Activated CD4-positive, CD25-positive, alpha-beta regulatory T cell treated with anti-CD3 and anti-CD28 coated beads, Interleukin-2, amount 50 U/mL, for 24 hours (primary cell): Measurements from ENCODE around the gene ZNF765.
"Not testable (repeated sequence)": the region's sequence is repeated elsewhere in the genome, so short reads cannot be mapped to it uniquely, and the experiment has no call there.

ENCODE experiments used
- ATAC-seq, 2 donors: fragments of 150-1000 bp; cut with Tn5 transposase; one replicate each; pipeline ENCODE4 v1.10.0; 2021; ENCODE audit warnings: mild to moderate bottlenecking in 1 of 2, moderate library complexity in 1 of 2

The ZNF765 gene

DNA sequence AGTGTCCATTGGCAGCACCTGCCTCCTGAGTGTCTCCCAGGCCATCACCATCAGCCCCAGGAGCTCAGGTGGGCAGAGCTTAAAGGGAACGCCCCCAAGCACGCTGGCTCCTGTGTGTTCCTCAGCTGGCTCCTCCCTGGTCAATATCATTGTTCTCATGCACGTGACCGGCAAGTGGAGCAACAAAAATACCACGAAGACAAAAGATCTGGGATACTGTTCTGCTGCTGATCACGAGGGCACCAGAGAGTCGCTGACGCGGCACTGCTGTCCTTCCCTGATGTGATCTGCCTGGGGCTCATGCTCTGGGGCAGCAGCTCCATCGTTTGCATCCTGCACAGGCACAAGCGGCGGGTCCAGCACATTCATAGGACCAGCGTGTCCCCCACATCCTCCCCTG lies 28.1 kb downstream of the ZNF765 start:
- ATAC-seq, result not testable (repeated sequence)

DNA sequence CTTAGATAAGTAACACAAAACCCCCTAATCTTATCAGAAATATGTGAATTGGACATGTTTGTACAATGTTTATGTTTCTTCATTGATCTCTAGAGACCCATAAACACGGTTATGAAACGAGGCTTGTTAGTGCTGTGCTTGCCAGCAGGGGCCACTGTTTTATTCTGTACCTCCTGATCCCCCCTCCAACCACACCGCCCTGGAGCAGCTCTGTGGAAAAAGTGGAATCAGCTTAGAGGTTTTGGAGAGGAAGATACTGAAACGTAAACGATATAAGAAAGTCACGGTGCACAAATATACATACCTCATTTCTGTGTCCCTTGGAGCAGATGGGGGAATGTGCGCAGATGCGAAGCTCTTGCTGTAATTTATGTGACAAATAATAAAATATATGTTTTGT lies 28.7 kb downstream of the ZNF765 start:
- not testable (repeated sequence) for ATAC-seq

DNA sequence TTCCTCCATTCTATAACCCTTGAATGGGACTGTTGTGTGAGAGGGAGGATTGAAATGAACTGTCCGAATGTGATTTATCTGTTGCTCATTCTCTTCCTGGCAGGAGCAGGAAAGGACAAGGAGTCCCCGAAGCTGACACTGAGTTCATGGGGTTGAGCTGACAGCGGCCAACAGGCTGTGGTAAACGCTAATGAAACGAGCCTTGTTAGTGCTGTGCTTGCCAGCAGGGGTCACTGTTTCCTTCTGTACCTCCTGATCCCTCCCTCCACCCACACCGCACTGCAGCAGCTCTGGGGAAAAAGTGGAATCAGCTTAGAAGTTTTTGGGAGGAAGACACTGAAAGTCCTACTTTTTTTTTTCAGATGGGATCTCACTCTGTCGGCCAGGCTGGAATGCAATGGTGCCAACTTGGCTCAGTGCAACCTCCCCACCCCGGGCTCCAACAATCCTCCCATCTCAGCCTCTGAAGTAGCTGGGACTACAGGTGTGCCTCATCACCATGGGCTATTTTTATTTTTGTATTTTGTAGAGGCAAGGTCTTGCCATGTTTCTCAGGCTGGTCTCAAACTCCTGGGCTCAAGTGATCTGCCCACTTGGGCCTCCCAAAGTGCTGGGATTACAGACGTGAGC lies 30.1 kb downstream of the ZNF765 start:
- ATAC-seq, result peak; percentile 71 to 78

DNA sequence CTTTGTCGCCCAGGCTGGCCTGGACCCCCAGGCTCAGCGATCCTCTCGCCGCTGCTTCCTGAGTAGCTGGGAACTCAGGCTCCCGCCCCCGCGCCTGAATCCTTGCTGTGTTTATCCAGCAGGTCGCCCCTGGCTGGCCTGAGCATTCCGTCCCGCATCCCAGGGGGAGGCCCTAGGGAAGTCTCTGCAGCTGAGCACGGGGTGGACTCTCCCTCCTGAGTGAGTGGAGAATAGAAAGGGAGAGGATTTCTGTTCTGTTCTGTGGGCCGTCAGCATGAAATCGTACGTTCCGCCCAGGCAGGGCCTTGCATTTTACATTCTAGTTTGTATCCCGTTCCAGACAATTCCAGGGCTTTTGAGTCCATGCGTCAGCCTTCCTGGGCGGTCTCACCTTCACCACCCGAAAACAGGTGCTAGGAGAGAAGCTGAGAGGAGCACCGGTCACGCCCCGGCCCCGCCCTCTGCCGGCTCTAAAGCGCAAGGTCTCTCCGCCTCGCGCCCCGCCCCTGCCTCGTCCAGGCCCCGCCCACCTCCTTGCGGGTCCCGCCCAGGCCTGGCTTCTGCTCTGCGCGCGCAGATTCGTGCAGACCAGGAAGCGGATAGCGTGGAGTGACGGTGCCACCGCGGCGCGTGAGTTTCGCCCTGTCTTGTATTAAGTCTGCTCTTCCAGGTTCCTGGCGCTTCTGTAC lies 36.6 kb downstream of the ZNF765 start, which contains the start of gene ZNF761:
Gene ZNF761, plus strand, starts transcription at position 586 of the 689 bp plus-strand sequence. CDS start 15,285 bp downstream, outside the sequence.
- ATAC-seq, result peak; percentile 97 to 98

DNA sequence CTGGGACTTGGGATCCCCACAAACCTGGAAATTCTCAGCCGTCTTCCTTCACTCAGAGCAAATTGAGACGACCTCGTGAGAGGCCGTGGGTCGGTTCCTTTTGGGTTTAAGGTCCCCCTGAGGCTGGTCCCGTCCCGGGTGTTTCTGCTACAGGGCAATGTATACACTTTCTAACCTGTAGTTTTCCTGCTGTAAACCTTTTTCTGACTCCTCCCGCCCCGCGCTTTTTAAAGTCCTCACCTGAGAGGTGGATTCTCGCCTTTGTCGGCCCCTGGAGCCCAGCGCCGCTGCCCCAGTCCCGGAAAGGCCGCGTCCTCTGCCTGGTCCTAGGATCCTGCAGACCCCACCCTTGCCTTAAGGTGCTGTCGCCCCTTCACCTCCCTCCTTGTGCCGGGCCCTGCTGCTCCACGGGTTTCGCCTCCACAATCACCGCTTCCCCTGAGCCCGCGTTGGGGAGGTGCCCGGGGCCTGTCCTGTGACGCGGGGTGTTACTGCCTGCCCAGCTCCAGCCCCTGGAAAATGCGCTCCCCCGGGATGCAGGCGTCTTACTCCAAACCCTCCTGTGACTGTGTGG lies 37.2 kb downstream of the ZNF765 start:
- ATAC-seq, result peak; percentile 12 to 21

DNA sequence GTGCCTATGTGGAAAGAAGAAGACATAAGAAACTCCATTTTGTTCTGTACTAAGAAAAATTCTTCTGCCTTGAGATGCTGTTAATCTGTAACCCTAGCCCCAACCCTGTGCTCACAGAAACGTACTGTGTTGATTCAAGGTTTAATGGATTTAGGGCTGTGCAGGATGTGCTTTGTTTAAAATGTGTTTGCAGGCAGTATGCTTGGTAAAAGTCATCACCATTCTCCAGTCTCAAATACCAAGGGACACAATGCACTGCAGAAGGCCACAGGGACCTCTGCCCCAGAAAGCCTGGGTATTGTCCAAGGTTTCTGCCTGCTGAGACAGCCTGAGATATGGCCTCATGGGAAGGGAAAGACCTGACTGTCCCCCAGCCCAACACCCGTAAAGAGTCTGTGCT lies 48.9 kb downstream of the ZNF765 start:
- not testable (repeated sequence) for ATAC-seq

DNA sequence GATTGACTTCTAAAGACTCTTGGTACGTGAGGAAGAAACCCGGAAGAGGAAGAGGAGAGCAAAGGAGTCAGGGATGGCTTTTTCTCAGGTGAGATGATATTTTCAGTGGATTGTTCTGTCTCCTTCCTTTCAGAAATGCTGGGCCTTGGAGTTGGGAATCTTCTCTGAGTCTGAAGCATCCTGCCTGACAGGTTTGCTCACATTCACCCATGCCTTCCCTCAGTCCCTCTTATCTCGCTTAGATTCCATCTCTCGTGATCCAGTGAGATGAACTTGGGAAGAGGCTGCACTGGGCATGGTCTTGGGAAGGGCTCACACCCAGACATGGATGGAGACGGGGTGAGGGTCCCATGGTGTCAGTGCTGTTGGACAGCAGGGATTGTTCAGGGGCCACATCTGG lies 52.2 kb downstream of the ZNF765 start:
- not testable (repeated sequence) for ATAC-seq

DNA sequence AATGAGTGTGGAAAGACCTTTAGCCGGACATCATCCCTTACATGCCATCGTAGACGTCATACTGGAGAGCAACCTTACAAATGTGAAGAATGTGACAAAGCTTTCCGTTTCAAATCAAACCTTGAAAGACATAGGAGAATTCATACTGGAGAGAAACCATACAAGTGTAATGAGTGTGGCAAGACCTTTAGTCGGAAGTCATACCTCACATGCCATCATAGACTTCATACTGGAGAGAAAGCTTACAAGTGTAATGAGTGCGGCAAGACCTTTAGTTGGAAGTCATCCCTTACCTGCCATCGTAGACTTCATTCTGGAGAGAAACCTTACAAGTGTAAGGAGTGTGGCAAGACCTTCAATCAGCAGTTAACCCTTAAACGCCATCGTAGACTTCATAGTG lies 60.9 kb downstream of the ZNF765 start:
- no peak for ATAC-seq

DNA sequence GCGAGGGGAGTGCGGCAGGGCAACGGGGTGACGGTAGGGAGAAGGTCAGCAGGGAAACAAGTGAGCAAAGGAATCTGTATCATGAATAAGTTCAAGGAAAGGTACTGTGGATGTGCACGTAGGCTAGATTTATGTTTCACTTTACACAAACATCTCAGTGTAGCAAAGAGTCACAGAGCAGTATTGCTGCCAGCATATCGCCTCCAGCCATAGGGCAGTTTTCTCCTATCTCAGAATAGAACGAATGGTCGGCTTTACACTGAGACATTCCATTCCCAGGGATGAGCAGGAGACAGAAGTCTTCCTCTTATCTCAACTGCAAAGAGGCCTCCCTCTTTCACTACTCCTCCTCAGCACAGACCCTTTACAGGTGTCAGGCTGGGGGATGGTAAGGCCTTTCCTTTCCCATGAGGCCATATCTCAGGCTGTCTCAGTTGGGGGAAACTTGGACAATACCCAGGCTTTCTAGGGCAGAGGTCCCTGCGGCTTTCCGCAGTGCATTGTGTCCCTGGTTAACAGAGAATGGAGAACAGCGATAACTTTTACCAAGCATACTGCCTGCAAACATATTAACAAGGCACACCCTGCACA lies 65.3 kb downstream of the ZNF765 start:
- not testable (repeated sequence) for ATAC-seq

DNA sequence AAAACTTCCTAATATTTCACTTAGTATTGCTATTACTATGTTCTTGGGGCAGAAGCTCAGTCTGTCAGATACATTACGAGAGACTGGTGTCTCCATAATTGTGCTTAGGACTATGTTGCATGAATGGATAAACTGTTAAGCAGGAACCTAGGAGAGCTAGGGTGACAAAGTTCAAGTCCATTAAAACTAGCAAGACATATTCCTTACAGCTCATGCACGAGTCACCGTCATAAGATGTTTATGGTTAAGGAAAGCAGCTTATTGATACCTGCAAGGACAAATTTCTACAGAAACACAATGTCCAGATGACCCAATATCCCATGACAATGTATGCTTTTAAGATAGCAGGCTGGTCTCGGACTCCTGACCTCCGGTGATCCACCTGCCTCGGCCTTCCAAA lies 66.9 kb downstream of the ZNF765 start:
- ATAC-seq, result no peak

DNA sequence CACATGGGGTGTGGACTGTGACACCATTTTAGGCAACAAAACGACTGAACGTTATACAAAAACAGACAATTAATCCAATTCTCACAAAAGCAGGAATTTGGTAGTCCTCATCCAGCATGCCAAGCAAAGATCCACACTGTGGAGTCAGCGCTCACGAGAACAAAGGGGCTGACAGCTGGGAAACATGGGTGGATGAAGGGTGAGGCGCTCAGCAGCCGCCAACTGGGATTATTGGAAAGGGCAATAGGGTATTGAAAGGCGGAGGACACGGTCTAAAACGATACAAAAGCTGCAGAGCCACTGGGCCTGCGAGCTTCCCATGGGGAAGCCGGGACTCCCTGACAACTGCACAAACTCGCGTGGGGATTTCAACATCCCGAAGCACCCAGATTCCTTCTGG lies 67.9 kb downstream of the ZNF765 start:
- no peak for ATAC-seq

DNA sequence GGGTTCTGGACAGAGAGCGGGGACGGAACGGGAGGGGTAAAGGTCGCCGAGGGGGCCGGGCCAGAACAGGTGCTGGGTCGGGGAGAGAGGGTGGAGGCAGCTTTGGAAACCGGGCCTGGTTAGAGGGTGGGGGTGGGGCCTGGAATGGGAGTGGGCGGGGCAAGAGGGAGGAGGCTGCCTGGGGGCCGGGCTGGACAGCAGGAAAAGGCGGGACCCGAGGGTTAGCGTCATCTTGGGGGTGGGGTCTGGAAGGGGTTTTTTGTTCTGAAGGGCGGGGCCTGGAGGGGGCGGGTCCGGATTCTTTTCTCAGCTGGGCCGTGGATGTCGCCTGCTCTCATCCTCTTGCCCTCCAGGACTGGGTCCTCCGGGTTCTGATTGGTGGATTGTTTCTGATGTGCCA lies 68.3 kb downstream of the ZNF765 start:
- no peak for ATAC-seq

DNA sequence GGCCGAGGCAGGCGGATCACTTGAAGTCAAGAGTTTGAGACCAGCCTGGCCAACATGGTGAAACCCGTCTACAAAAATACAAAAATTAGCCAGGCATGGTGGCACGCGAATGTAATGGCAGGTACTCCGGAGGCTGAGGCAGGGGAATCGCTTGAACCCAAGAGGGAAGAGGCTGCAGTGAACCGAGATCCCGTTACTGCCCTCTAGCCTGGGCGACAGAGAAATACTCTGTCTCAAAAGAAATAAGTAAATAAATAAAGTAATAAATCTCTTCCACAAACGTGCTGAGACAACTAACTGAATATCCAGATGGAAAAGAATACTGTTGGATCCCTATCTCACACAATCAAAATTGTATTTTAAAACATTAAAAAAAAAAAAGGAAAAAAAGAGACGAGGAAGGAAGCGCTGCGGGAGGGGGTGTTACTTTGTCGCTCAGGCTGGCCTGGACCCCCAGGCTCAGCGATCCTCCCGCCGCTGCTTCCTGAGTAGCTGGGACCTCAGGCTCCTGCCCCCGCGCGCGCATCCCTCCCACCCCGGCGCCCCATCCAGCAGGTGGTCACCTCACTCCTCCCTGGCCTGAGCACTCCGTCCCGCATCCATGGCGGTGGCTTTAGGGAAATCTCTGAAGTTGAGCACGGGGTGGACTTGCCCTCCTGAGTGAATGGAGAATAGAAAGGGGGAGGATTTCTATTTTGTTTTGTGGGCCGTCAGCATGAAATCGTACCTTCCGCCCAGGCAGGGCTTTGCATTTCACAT lies 72.0 kb downstream of the ZNF765 start:
- peak in 1 of 2 donors; percentile 36 for ATAC-seq

DNA sequence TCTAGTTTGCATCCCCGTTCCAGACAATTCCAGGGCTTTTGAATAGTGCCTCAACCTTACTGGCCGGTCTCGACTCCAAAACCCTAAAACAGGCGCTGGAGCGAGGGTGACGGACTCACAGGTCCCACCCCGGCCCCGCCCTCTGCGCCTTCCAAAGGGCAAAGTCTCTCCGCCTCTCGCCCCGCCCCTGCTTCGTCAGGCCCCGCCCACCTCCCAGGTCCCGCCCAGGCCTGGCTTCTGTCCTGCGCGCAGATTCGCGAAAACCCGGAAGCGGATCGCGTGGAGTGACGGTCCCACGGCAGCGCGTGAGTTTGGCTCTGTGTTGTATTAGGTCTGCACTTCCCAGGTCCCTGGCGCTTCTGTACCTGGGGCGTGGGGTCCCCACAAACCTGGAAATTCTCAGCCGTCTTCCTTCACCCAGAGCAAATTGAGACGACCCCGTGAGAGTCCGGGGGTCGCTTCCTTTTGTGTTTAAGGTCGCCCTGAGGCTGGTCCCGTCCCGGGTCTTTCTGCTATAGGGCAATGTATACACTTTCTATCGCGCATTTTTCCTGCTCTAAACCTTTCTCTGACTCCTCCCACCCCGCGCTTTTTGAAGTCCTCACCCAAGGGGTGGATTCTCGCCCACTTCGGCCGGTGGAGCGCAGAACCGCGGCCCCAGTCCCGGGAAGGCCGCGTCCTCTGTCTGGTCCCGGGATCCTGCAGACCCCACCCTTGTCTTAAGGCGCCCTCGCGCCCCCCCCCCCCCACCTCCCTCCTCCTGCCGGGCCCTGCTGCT lies 72.7 kb downstream of the ZNF765 start, which contains the start of gene ZNF813:
Gene ZNF813, plus strand, starts transcription at position 249 of the 778 bp plus-strand sequence. CDS start 16,090 bp downstream, outside the sequence.
- ATAC-seq, result peak; percentile 94 to 97

DNA sequence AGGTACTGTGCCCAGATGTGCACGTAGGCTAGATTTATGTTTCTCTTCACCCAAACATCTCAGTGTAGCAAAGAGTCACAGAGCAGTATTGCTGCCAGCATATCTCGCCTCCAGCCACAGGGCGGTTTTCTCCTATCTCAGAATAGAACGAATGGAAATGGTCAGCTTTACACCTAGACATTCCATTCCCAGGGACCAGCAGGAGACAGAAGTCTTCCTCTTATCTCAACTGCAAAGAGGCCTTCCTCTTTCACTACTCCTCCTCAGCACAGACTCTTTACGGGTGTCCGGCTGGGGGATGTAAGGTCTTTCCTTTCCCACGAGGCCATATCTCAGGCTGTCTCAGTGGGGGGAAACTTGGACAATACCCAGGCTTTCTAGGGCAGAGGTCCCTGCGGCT lies 73.7 kb downstream of the ZNF765 start:
- ATAC-seq, result not testable (repeated sequence)

DNA sequence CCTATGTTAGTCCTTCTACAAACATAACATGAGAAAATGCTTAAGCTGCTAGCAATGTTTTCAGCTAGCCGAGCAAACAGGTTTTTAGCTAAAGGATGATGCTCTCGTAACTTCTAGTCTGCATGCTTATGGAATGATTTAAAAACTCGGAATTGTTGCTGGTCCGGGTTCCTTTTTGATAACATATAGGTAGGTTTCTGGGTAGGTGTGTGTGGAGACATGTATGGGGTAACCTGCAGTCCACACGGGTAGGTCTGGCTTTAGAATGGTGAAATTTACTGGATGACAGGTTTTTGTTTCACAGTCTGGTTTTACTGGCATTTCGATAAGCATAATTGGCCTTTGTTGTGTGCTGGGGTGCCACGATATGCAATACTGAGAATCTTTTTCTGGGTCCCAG lies 77.0 kb downstream of the ZNF765 start:
- ATAC-seq, result no peak

DNA sequence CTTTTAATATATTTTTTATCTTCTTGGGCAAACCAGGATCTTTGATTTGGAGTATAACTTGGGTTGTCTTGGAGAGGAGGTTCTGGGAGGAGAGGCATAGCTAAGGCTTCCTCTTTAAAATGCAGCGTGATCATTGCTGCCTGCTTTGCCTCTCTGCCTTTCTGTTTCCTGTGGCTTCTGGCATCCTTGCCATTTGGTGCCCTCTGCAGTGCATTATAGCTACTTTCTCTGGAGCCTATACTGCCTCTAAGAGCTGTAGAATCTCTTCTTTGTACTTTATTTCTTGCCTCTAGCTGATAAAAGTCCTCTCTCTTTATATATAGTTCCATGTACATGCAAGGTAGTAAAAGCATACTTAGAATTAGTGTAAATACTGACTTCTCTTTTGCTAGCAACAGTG lies 79.9 kb downstream of the ZNF765 start:
- not testable (repeated sequence) for ATAC-seq

DNA sequence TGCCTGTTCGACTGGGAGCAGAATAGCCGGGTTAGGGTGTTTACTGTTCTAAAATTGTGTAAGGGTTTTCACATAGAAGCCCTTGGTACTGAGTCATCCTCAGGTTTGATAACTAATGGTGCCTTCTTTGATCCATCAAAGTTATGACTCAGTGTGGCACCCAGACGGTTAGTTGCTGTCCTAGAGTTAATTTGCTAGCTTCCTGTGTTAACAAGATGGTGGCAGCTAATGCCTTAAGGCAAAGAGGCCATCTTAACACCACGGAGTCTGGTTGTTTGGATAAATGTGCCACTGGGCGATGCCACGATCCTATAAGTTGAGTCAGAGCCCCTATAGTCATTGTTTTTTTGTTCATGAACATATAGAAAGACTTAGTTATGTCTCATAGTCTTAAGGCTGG lies 80.5 kb downstream of the ZNF765 start:
- peak; percentile 38 to 70 for ATAC-seq
